ENCODE measurements around the gene C12orf75. TPM values are rescaled to one million over a fixed set of nuclear protein-coding genes. Genes with fewer than 3 reads are reported as not detected.
A peak's percentile ranks its signal among the peaks of the same experiment; 100 is the strongest.
"Not testable (repeated sequence)": the region's sequence is repeated elsewhere in the genome, so short reads cannot be mapped to it uniquely, and the experiment has no call there.

The C12orf75 gene
- total RNA-seq, 6 experiments from 2014 or later: 1,007 to 1,412 (median 1,300) TPM

DNA sequence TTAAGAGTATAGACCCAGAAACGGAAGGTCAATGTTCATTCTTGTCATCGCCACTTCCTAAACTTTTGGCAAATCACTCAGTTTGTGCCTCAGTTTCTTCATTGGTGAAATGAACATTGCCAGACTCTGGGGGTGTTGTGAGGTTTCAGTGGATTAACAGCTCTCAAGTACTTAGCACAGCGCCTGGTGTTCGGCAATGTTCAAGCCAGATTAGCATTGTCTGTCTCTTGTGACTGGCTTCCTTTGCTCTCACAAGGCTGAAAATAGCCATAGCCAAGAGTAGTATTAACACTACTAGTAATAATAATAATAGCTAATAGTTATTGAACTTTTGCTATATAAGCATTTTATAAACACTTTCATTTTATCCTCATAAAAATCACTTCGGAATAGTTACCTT is 71.9 kb downstream of the C12orf75 start:
- H3K36me3 Mint-ChIP-seq (ENCODE audit: low read depth): peaks cover 91% of the 10 kb centered on the region
- H3K4me1 Mint-ChIP-seq (ENCODE audit: low read depth): peaks cover 9% of the 10 kb centered on the region

DNA sequence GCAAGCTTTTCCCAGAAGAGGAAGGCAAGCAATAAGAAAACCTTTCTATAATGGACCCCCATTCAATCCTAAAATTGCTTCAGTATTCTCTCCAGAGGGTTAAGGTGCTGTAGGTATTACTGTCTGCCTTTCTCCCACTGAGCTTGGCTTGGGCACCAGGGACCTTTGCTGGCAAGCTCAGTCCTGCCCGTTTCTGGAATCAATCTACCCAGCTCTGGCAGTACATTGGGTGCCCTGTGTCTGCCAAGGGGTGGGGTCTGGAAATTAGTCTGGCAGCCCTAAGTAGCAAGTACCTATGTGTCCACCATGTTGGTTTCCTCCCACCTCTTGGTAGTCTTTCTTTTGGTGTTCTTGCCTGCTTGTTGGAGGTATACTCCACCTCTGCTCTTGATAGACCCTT is 72.6 kb downstream of the C12orf75 start:
- DNase-seq: no peak
- H3K9me3 Mint-ChIP-seq: no peaks in the 10 kb centered on the region
- no peak overlapping the region for H3K27ac Mint-ChIP-seq
- peaks cover 86% of the 10 kb centered on the region for H3K36me3 Mint-ChIP-seq (ENCODE audit: low read depth)
- no peak overlapping the region for H3K4me3 Mint-ChIP-seq
- peaks cover 3% of the 10 kb centered on the region; the same call in 1 of the 2 replicates for H3K27me3 Mint-ChIP-seq (ENCODE audit: insufficient read depth)
- H3K4me1 Mint-ChIP-seq (ENCODE audit: low read depth): peaks cover 9% of the 10 kb centered on the region
- TF ChIP-seq CTCF (IDR thresholded peaks at IDR 0.05): no peak

More for the DNA sequence above, 71.9 kb downstream of the C12orf75 start:
- H3K4me3 Mint-ChIP-seq: no peak overlapping the region
- peaks cover 3% of the 10 kb centered on the region; the same call in 1 of the 2 replicates for H3K27me3 Mint-ChIP-seq (ENCODE audit: insufficient read depth)
- no peak overlapping the region for H3K27ac Mint-ChIP-seq
- no peak for TF ChIP-seq CTCF (IDR thresholded peaks at IDR 0.05)
- H3K9me3 Mint-ChIP-seq: no peaks in the 10 kb centered on the region; the same call in 1 of the 2 replicates
- no peak for DNase-seq

- not testable (repeated sequence) for H3K27ac Mint-ChIP-seq, H3K9me3 Mint-ChIP-seq
Measured at GRCh38 chr12:105404134-105404533, 73.6 kb downstream of the C12orf75 start.

GRCh38 chr12:105406497-105406896 is 76.0 kb downstream of the C12orf75 start:
- no peak overlapping the region for H3K4me3 Mint-ChIP-seq

More at GRCh38 chr12:105404134-105404533, 73.6 kb downstream of the C12orf75 start:
- Mint-ChIP-seq H3K36me3 (ENCODE audit: low read depth) (peaks cover 84% of the 10 kb centered on the region), H3K4me1 (ENCODE audit: low read depth) (peaks cover 18% of the 10 kb centered on the region)
- not testable (repeated sequence) for DNase-seq; H3K4me3 Mint-ChIP-seq; H3K27me3 Mint-ChIP-seq (ENCODE audit: insufficient read depth)

GRCh38 chr12:105409279-105409678 is 78.8 kb downstream of the C12orf75 start:
- peaks cover 77% of the 10 kb centered on the region for H3K36me3 Mint-ChIP-seq (ENCODE audit: low read depth)
- no peak overlapping the region for H3K4me3 Mint-ChIP-seq
- H3K9me3 Mint-ChIP-seq: no peaks in the 10 kb centered on the region
- no peak for DNase-seq
- H3K4me1 Mint-ChIP-seq (ENCODE audit: low read depth): peaks cover 24% of the 10 kb centered on the region
- no peak overlapping the region for H3K27ac Mint-ChIP-seq
- peaks cover 3% of the 10 kb centered on the region for H3K27me3 Mint-ChIP-seq (ENCODE audit: insufficient read depth)
- no peak for TF ChIP-seq CTCF (IDR thresholded peaks at IDR 0.05)

More at GRCh38 chr12:105406497-105406896, 76.0 kb downstream of the C12orf75 start:
- Mint-ChIP-seq H3K4me1 (ENCODE audit: low read depth) (peaks cover 29% of the 10 kb centered on the region), H3K27me3 (ENCODE audit: insufficient read depth) (peaks cover 3% of the 10 kb centered on the region), H3K36me3 (ENCODE audit: low read depth) (peaks cover 87% of the 10 kb centered on the region), H3K27ac (no peak overlapping the region), H3K9me3 (no peaks in the 10 kb centered on the region)
- DNase-seq: no peak
- TF ChIP-seq CTCF (IDR thresholded peaks at IDR 0.05): no peak

- no peak for TF ChIP-seq CTCF (IDR thresholded peaks at IDR 0.05)
- Mint-ChIP-seq H3K9me3 (no peaks in the 10 kb centered on the region), H3K4me1 (ENCODE audit: low read depth) (peaks cover 24% of the 10 kb centered on the region), H3K27me3 (ENCODE audit: insufficient read depth) (peaks cover 2% of the 10 kb centered on the region), H3K27ac (peak overlapping the region; percentile 7; the same call in 1 of the 2 replicates), H3K4me3 (no peak overlapping the region), H3K36me3 (ENCODE audit: low read depth) (peaks cover 74% of the 10 kb centered on the region)
- DNase-seq: no peak
Measured at GRCh38 chr12:105409801-105410471, 79.4 kb downstream of the C12orf75 start.
